Head of caudate nucleus (tissue), 42 donors: ENCODE measurements around the gene FBXL20.
"Not testable (repeated sequence)": the region's sequence is repeated elsewhere in the genome, so short reads cannot be mapped to it uniquely, and the experiment has no call there.

Source experiments
- DNase-seq, 42 donors: peaks; one replicate each; pipeline versions ENCODE4 v3.0.0 to v3.0.0-alpha.2; 2020 to 2021; ENCODE audit warnings: mixed read lengths in 7 of 42
- intact Hi-C: fragments of 100-400 bp; cut with DNase I; formaldehyde crosslinking; loops from one replicate; pipeline ENCODE4 v1.15.0; 2022

Gene FBXL20

DNA sequence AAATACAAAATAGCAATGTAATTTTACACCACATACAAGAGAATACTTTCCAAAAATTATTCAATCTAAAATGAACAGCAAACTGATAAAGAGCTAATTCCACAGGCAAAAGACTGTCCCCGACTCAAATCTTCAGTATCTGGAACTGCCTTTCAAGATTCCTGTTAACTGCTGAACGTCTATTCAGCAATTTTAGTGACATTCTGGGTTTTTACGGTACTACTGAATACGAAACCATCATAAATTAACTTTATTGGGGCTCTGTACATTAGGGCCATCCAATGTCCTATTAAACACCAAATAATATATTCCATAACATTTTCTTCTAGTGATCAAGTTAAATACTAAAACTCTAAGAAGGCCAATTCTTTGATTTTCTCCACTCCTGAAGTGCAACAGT, 1.6 kb downstream of the FBXL20 start:
- DNase-seq: no peak
- intact Hi-C loops: no loop called here

DNA sequence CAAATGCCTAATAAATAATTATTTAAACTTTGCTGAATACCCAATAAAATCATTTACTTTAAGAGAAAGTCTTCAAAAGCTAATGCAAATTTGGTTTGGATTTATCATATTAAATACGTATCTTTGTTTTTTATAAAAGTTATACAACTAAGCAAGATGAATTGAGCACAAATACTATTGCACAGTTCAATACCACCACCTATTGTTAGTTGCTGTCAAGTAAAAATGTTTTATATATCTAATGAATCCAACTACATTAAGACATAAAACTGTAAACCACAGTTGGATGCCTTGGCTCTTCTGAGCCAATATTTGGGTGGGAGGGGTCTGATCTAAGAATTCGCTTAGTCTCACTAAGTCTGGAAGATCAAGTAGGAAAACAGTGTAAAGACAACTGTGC, 7.7 kb downstream of the FBXL20 start:
- intact Hi-C loops: no loop called here
- no peak for DNase-seq

DNA sequence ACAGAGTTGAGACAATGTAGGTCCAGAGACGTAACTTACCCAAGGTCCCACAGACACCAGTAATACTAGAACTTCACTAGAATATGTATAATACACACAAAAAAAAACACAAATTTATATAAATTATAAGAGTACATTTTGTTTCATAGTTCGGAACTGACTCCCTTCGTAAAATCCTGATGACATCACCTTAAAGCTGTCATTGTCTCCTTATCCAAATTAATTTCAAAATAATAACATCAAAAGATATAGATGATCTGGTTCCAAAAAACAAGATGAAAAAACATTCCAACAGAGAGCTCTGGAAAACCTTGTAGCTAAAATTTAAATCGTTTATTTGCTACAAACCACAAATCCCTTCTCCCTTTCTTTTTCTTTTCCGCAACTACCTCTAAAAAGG, 10.0 kb downstream of the FBXL20 start:
- no peak for DNase-seq
- intact Hi-C loops: no loop called here

DNA sequence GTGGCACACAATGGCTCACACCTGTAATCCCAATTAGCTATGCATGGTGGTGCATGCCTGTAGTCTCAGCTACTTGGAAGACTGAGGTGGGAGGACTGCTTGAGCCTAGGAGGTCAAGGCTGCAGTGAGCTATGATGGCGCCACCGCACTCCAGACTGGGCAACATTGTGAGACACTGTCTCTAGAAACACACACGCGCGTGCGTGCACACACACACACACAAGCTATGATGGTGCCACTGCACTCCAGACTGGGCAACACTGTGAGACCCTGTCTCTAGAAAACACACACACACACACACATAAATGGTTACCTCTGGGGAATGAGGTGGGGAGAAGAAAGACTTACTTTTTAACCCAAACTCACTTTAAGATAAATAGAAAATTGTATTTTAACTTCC, 16.4 kb downstream of the FBXL20 start:
- DNase-seq: no peak
- intact Hi-C loops: no loop called here

DNA sequence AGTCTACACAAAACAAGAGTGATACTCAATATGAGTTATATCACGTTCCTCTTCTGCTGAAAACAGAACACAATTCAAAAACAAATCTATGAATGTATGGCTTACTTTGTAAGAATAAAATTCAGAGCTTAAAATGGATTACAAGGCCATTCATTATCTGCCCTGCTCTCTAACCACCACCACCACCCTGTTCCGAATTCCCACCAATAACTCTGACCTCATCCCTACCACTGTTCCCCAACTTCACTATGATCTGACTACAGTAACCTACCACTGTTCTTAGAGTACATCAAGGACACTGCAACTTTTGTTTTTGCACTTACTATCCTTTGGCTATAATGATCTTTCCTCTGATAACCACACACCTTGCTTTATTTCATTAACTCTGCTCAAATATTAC, 21.3 kb downstream of the FBXL20 start:
- no peak for DNase-seq
- intact Hi-C loops: no loop called here

DNA sequence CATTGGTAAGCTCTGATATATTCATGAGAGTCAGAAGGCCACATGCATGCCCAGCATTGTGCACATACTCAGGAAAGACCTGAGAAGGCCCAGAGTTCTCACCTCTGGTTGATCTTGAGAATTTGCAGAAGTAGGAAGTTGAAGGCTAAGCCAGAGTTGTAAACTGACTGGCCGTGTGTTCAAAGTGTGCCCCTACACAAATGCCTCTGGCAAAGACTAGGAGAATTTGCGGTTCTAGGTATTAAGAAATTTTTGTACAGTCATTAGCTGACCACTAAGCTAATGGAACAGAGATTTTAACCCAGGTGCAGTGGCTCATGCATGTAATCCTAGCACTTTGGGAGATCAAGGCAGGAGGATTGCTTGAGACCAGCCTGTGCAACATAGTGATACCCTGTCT, 25.0 kb downstream of the FBXL20 start:
- intact Hi-C loops: no loop called here
- DNase-seq: peak in 1 of 42 donors; percentile 25

DNA sequence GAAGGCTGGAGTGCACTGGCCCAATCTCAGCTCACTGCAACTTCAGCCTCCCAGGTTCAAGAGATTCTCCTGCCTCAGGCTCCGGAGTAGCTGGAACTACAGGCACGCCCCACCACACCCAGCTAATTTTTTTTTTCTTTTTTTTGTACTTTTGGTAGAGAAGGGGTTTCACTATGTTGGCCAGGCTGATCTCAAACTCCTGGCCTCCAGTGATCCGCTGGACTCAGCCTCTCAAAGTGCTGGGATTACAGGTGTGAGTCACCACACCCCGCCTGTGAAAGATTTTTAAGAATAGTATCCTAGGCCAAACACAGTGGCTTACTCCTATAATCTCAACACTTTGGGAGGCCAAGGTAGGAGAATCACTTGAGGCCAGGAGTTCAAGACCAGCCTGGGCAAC, 33.6 kb downstream of the FBXL20 start:
- intact Hi-C loops, DNase-seq: not testable (repeated sequence)

DNA sequence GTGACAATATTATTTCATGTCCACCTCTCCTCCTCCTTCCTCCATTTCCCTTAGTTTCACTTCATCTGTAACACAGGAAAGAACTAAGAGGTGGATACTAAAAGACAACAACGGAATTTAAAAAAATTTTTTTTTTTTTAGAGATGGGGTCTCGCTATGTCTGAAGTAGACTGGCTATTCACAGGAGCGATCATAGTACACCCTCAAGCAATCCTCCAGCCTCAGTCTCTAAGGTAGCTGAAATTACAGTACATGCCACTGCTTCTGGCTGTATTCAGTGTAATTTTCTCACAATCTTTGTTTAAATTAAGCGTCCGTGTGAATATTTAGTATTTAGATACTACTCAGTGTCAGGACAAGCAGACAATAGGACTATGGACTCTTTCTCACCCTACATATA, 35.6 kb downstream of the FBXL20 start:
- intact Hi-C loops: no loop called here
- no peak for DNase-seq

DNA sequence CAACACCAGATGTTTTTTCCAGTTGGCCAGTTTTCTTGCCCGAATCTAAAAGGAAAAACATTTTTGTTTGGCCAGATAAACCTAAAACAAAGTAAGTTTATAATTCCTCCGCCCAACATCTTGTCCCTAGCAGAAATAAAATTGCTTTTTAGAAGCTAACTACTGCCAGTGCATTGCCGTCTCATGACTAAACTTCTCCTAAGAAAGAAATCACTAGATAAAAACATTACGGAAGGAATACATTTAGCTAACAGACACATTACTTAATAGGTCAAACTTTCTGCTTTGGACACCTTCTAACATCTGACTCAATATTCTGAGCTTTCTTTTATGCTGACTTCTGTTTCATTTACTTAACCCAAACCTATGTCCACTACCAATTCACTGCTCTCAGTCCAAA, 36.2 kb downstream of the FBXL20 start:
- intact Hi-C loops: no loop called here
- no peak for DNase-seq

DNA sequence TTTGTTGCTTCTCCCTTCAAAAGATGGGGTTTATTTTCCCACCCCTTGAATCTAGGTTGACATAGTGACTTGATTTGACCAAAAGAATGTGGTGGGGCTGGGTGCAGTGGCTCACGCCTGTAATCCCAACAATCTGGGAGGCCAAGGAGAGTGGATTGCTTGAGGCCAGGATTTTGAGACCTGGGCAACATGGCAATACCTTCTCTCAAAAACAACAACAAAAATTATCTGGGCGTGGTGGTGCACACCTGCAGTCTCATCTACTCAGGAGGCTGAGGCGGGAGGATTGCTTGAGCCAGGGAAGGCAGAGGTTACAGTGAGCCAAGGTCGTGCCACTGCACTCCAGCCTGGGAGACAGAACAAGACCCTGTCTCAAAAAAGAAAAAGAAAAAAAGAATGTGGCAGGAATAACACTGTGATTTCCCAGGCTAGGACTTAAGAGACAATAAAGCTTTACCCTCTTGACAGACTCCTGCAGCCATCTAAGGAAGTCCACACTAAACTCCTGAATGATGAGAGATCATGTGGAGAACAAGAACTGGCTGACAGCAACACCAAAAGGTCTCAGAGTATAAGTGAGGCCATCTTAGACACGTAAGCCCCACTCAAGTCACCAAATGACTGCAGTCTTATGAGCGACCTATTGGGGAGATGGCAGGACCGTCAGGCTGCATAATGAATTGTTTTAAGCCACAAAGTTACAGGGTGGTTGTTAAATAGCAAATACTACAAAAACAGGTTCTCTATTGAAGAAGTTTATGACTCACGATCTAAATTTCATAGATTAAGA, 37.0 kb downstream of the FBXL20 start:
- DNase-seq: no peak
- intact Hi-C loops: no loop called here

DNA sequence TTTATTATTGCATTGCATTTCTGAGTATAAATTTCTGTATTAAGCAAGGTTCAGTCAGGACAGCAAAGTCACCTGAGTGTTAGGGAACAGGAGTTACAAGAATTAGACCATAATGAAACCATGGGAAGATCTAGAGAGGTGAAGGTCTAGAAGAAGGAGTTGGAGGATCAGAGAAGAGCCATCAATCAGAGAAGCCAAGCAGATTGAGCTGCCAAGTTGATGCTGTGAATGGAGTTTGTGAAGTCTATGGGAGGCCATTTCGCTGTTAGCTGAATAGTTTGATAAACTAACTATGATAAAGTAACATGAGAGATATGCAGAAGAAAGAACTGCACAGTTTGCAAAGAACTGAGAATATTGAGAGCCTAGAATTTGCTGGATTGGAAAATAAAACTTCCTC, 40.4 kb downstream of the FBXL20 start:
- DNase-seq: no peak
- intact Hi-C loops: no loop called here

DNA sequence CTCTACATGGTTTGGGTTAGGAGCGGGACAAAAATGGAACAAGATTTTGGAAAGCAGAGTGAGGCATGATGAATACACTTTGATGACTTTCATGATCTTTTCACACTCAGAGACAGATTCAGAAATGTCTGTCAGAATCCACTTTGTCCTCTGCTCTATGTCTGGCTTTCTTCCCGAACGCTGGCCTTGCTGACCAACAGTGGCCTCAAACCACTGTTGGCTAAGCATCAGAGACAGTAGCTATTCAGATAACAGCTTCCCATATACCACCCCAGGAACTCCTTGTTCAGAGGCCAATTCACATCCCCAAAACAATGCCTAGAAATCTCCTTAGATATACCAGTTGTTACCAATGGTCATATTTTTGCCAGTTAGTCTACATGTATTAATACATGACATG, 40.9 kb downstream of the FBXL20 start:
- intact Hi-C loops: no loop called here
- DNase-seq: peak in 30 of 42 donors; percentile 12 to 76 (median 46)

DNA sequence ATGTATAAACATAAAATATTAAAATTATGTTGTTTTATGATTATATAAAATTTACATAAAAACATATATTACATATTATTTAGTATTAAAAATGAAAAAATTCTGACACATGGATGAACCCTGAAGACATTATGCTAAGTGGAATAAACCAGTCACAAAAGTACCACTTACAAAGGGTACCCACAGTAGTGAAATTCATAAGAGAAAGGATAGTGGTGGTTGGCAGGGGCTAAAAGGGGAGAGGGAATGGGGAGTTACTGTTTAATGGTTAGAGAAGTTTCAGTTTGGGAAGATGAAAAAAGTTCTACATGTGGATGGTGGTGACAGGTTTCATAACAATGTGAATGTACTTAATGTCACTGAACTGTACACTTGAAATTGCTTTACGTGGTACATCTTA, 41.4 kb downstream of the FBXL20 start:
- intact Hi-C loops: no loop called here

DNA sequence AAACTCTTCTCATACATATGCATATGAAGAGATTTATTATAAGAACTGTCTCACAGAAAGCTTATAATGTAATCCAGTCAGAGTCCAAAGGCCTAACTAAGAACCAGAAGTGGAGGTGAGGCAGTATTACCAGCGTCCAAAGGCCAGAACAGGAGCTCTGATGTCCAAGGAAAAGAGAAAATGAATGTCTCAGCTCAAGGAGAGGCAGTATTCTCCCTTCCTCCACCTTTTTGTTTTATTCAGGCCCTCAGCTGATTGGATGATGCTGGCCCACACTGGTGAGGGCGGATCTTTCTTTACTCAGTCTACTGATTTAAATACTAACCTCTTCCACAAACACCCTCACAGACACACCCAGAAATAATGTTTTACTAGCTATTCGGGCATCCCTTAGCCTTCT, 43.4 kb downstream of the FBXL20 start:
- DNase-seq: peak in 1 of 42 donors; percentile 7
- intact Hi-C loops: no loop called here

More for the DNA sequence above, 41.4 kb downstream of the FBXL20 start:
- DNase-seq: no peak

DNA sequence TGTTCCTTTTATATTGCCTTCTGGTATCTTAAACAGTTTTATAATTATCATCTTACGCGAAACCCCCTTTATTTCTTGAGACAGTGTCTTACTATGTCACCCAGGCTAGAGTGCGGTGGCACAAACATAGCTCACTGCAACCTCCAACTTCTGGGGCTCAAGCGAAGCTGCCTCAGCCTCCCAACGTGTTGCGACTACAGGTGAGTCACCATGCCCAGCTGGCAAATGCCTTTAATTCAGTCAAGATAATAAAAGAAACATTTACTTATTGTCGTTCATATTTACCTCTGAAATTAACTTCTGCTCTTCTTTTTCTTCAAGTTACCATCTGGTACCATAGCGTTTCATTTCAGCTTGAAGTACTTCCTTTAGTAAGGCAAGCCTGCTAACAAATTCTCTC, 43.9 kb downstream of the FBXL20 start:
- no peak for DNase-seq
- intact Hi-C loops: no loop called here

DNA sequence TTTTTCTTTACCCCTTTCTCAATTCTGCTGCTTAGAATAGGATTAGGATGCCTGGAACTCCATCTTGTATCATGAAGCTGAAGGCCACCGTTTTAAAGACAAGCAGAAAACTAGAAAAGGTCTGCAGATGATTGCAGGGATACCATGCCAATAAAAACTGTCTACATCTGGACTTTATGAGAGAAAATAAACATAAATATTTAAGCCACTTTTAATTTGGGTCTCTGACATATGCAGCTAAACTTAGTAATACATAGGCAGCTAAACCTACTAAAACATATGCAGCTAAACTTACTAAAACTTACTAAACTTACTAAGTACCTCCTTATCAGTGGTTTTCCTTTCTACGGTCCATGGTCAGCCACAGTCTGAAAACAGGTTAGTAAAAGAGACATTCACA, 48.4 kb downstream of the FBXL20 start:
- no peak for DNase-seq

DNA sequence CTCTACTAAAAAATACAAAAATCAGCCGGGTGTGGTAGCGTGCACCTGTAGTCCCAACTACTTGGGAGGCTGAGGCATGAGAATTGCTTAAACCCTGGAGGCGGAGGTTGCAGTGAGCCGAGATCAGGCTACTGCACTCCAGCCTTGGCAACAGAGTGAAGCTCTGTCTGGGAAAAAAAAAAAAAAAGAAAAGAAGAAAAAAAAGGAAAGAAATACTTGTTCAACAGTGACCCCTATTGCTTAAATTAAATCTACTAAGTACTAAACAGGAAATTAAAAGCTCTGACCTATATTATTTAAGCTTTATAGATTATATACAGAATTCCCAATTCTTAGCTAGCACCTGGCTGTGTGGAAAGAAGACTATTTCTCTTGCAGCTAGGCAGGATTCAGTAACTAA, 48.9 kb downstream of the FBXL20 start:
- DNase-seq: peak in 1 of 42 donors; percentile 39
- intact Hi-C loops: no loop called here

More for the DNA sequence above, 48.4 kb downstream of the FBXL20 start:
- intact Hi-C loops: no loop called here

DNA sequence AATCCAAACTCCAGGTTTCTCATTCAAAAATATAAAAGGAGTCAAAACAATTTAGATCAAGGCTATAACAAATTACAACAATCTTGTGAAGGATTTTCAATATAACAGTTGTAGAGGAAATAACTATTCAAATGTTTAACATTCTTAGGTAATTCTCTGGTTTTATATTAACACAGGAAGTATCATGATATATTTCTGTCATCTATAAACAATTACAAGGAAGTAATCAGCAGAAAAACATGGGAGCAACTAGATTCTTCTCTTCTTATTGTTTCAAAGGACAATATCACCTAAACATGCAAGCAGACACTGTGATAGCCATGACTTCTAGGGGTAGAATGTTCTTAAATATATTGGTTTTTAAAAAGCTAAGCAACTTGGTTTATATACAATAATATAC, 49.9 kb downstream of the FBXL20 start:
- intact Hi-C loops: no loop called here
- no peak for DNase-seq

DNA sequence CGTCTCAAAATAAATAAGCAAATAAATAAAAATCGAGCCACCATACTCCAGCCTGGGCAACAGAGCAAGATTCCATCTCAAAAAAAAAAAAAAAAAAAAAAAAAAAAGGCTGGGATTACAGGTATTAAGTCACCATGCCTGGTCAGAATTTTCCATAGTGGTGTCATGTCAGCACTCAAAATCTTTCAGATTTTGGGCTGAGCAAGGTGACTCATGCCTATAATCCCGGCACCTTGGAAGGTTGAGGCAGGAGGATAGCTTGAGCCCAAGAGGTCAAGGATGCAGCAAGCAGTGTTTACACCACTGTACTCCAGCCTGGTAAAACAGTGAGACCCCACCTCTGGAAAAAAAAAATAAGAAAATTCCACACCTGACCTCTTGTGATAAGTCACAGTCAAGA, 52.2 kb downstream of the FBXL20 start:
- DNase-seq: no peak
- intact Hi-C loops: no loop called here

DNA sequence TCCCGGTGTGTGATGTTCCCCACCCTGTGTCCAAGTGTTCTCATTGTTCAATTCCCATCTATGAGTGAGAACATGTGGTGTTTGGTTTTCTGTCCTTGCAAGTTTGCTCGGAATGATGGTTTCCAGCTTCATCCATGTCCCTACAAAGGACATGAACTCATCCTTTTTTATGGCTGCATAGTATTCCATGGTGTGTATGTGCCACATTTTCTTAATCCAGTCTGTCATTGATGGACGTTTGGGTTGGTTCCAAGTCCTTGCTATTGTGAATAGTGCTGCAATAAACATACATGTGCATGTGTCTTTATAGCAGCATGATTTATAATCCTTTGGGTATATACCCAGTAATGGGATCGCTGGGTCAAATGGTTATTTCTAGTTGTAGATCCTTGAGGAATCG, 54.6 kb downstream of the FBXL20 start:
- intact Hi-C loops, DNase-seq: not testable (repeated sequence)

DNA sequence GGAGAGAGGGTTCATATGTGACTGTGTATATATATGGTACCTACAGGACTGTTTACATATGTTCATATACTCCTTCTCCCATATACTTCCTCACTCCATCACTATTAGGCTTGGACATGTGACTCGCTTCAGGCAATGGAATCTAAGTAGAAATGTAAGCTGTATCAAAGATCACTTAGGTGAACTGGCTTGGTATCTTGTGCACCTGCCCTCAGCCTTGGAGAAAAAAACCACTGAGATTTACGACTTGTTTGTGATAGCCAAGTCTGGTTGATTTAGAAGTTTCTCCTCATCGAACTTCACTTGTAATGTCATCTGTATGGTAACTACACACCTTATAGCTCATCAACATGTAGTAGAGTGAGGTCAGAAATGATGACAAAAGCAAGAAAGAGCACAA, 59.9 kb downstream of the FBXL20 start:
- DNase-seq: no peak
- intact Hi-C loops: no loop called here

DNA sequence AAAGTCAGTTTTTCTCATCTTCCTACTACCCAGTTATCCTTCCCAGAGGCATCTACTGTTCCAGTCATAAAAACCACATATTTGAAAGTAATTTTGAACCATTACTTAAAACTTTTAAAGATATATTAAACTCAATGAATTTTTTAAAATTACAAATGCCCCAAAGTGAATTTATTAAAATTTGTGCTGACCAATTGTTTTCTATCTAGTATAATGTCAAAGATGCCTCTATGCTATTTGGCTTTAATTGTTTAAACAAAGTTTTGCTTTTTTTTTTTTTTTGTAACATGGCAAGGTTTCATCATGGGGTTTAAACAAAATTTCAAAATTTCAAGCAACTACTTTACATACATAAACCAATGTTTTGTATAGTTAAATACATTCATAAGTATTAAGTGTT, 60.7 kb downstream of the FBXL20 start:
- intact Hi-C loops: no loop called here
- DNase-seq: no peak
